SH-SY5Y (cell line): Measurements from ENCODE around the gene SCAF11.

Experiments used
- GATA2 ChIP-seq: IDR thresholded peaks from 2 replicates; pipeline ENCODE4 v1.6.1; 2011; ENCODE audit warnings: mild to moderate bottlenecking, low read depth, low read length
- GATA3 ChIP-seq: IDR thresholded peaks from 2 replicates; pipeline ENCODE4 v1.6.1; 2011; ENCODE audit warnings: low read depth, mild to moderate bottlenecking, low read length, moderate library complexity

GRCh38 chr12:45978108-45978507 is 12.3 kb downstream of the SCAF11 start:
- TF ChIP-seq GATA3: no peak
- no peak for TF ChIP-seq GATA2
